ENCODE data around the gene CBARP. TPM values are rescaled to one million over a fixed set of nuclear protein-coding genes. Genes with fewer than 3 reads are reported as not detected.

Gene CBARP
- total RNA-seq, 1 donor from 2014 or later, result 74.7 TPM

- Mint-ChIP-seq H3K27me3 (ENCODE audit: unreplicated experiment) (peaks cover 6% of the 10 kb centered on the region), H3K9me3 (ENCODE audit: unreplicated experiment) (peaks cover 10% of the 10 kb centered on the region), H3K4me1 (ENCODE audit: low read depth, unreplicated experiment) (peaks cover 6% of the 10 kb centered on the region), H3K4me3 (ENCODE audit: unreplicated experiment) (no peak overlapping the region), H3K36me3 (ENCODE audit: unreplicated experiment) (no peaks in the 10 kb centered on the region), H3K27ac (ENCODE audit: unreplicated experiment) (no peak overlapping the region)
- TF ChIP-seq CTCF (IDR thresholded peaks at IDR 0.05; ENCODE audit: partially characterized antibody, unreplicated experiment), result no peak
- DNase-seq, result no peak
Observed at GRCh38 chr19:1183543-1184172, 54.1 kb downstream of the CBARP start.

GRCh38 chr19:1182727-1183126 lies 55.1 kb downstream of the CBARP start:
- Mint-ChIP-seq H3K27me3 (ENCODE audit: unreplicated experiment) (peaks cover 6% of the 10 kb centered on the region), H3K4me3 (ENCODE audit: unreplicated experiment) (no peak overlapping the region), H3K36me3 (ENCODE audit: unreplicated experiment) (no peaks in the 10 kb centered on the region), H3K9me3 (ENCODE audit: unreplicated experiment) (peaks cover 10% of the 10 kb centered on the region), H3K27ac (ENCODE audit: unreplicated experiment) (no peak overlapping the region), H3K4me1 (ENCODE audit: low read depth, unreplicated experiment) (peaks cover 6% of the 10 kb centered on the region)
- TF ChIP-seq CTCF (IDR thresholded peaks at IDR 0.05; ENCODE audit: partially characterized antibody, unreplicated experiment), result no peak
- no peak for DNase-seq

- Mint-ChIP-seq H3K27ac (ENCODE audit: unreplicated experiment) (peak overlapping the region; percentile 62), H3K4me1 (ENCODE audit: low read depth, unreplicated experiment) (peaks cover 6% of the 10 kb centered on the region), H3K36me3 (ENCODE audit: unreplicated experiment) (no peaks in the 10 kb centered on the region), H3K4me3 (ENCODE audit: unreplicated experiment) (peak overlapping the region; percentile 55), H3K9me3 (ENCODE audit: unreplicated experiment) (peaks cover 10% of the 10 kb centered on the region), H3K27me3 (ENCODE audit: unreplicated experiment) (peaks cover 6% of the 10 kb centered on the region)
- DNase-seq, result no peak
- TF ChIP-seq CTCF (IDR thresholded peaks at IDR 0.05; ENCODE audit: partially characterized antibody, unreplicated experiment), result no peak
Observed at GRCh38 chr19:1182068-1182467, 55.7 kb downstream of the CBARP start.

- peak overlapping the region; percentile 86 for H3K27ac Mint-ChIP-seq (ENCODE audit: unreplicated experiment)
- peak overlapping the region; percentile 69 for H3K4me3 Mint-ChIP-seq (ENCODE audit: unreplicated experiment)
- H3K4me1 Mint-ChIP-seq (ENCODE audit: low read depth, unreplicated experiment), result peaks cover 6% of the 10 kb centered on the region
- no peaks in the 10 kb centered on the region for H3K36me3 Mint-ChIP-seq (ENCODE audit: unreplicated experiment)
- peaks cover 6% of the 10 kb centered on the region for H3K27me3 Mint-ChIP-seq (ENCODE audit: unreplicated experiment)
- DNase-seq, result no peak
- no peak for TF ChIP-seq CTCF (IDR thresholded peaks at IDR 0.05; ENCODE audit: partially characterized antibody, unreplicated experiment)
- peaks cover 10% of the 10 kb centered on the region for H3K9me3 Mint-ChIP-seq (ENCODE audit: unreplicated experiment)
Observed at GRCh38 chr19:1181606-1182005, 56.2 kb downstream of the CBARP start.

Other genes starting within 250 kb of the CBARP start
- 0.93 TPM for gene GRIN3B, start 237.6 kb downstream of the CBARP start, total RNA-seq (ENCODE audit: unreplicated experiment)
- gene TMEM259, start 216.9 kb downstream of the CBARP start, total RNA-seq (ENCODE audit: unreplicated experiment), result 222 TPM
- not detected for gene RNU6-2, start 216.5 kb downstream of the CBARP start, total RNA-seq (ENCODE audit: unreplicated experiment)
- 117 TPM for gene CNN2, start 211.4 kb downstream of the CBARP start, total RNA-seq (ENCODE audit: unreplicated experiment)
- gene ABCA7, start 197.9 kb downstream of the CBARP start, total RNA-seq (ENCODE audit: unreplicated experiment), result 110 TPM
- gene ARHGAP45, start 170.8 kb downstream of the CBARP start, total RNA-seq (ENCODE audit: unreplicated experiment), result 1.7 TPM
- 140 TPM for gene POLR2E, start 142.6 kb downstream of the CBARP start, total RNA-seq (ENCODE audit: unreplicated experiment)
- gene GPX4, start 134.0 kb downstream of the CBARP start, total RNA-seq (ENCODE audit: unreplicated experiment), result 210 TPM
- gene SBNO2, start 63.7 kb downstream of the CBARP start, total RNA-seq (ENCODE audit: unreplicated experiment), result 65.5 TPM
- 48.2 TPM for gene STK11, start 32.2 kb downstream of the CBARP start, total RNA-seq (ENCODE audit: unreplicated experiment)
- 129 TPM for gene ATP5F1D, start 3.7 kb upstream of the CBARP start, total RNA-seq (ENCODE audit: unreplicated experiment)
- gene MIDN, start 10.6 kb upstream of the CBARP start, total RNA-seq (ENCODE audit: unreplicated experiment), result 325 TPM
- 341 TPM for gene CIRBP, start 31.3 kb upstream of the CBARP start, total RNA-seq (ENCODE audit: unreplicated experiment)
- gene FAM174C, start 37.5 kb upstream of the CBARP start, total RNA-seq (ENCODE audit: unreplicated experiment), result 17.3 TPM
- gene EFNA2, start 47.9 kb upstream of the CBARP start, total RNA-seq (ENCODE audit: unreplicated experiment), result 61.4 TPM
- 123 TPM for gene NDUFS7, start 145.9 kb upstream of the CBARP start, total RNA-seq (ENCODE audit: unreplicated experiment)
- gene GAMT, start 163.5 kb upstream of the CBARP start, total RNA-seq (ENCODE audit: unreplicated experiment), result 17.9 TPM
- gene DAZAP1, start 169.6 kb upstream of the CBARP start, total RNA-seq (ENCODE audit: unreplicated experiment), result 135 TPM
- gene RPS15, start 200.4 kb upstream of the CBARP start, total RNA-seq (ENCODE audit: unreplicated experiment), result 603 TPM
- 371 TPM for gene APC2, start 212.1 kb upstream of the CBARP start, total RNA-seq (ENCODE audit: unreplicated experiment)
- 29.2 TPM for gene C19orf25, start 241.2 kb upstream of the CBARP start, total RNA-seq (ENCODE audit: unreplicated experiment)

Data from glutamatergic neuron (in vitro differentiated cells).